Stimulated activated CD8-positive, alpha-beta memory T cell treated with anti-CD3 and anti-CD28 coated beads, Interleukin-15, amount 100 ng/mL, for 48 hours (primary cell): ENCODE data around the gene NPM1.
"Not testable (repeated sequence)": the region's sequence is repeated elsewhere in the genome, so short reads cannot be mapped to it uniquely, and the experiment has no call there.

Experiments used
- DNase-seq, 2 donors: peaks; one replicate each; pipeline ENCODE4 v3.0.0-alpha.2; 2020; ENCODE audit warnings: low read depth in 2 of 2

Gene NPM1

GRCh38 chr5:171387345-171387969, at the start of gene NPM1:
TSS of gene NPM1 (plus strand) at chr5:171387849. CDS start at chr5:171387949, 100 bp downstream.
- peak; percentile 97 for DNase-seq

GRCh38 chr5:171340042-171340441, 47.6 kb upstream of the NPM1 start:
- no peak for DNase-seq

- no peak for DNase-seq
Observed at GRCh38 chr5:171340491-171340890, 47.2 kb upstream of the NPM1 start.

- DNase-seq = no peak
Observed at GRCh38 chr5:171342362-171343111, 45.1 kb upstream of the NPM1 start.

- DNase-seq = no peak
Observed at GRCh38 chr5:171344936-171345608, 42.6 kb upstream of the NPM1 start.

GRCh38 chr5:171351536-171352073, 36.0 kb upstream of the NPM1 start:
- no peak for DNase-seq

GRCh38 chr5:171355302-171355724, 32.3 kb upstream of the NPM1 start:
- DNase-seq = peak in 1 of 2 donors; percentile 45

- DNase-seq = no peak
Observed at GRCh38 chr5:171357843-171358242, 29.8 kb upstream of the NPM1 start.

- DNase-seq = not testable (repeated sequence)
Observed at GRCh38 chr5:171361151-171361550, 26.5 kb upstream of the NPM1 start.

GRCh38 chr5:171363249-171363648, 24.4 kb upstream of the NPM1 start:
- DNase-seq = not testable (repeated sequence)

- no peak for DNase-seq
Observed at GRCh38 chr5:171363846-171364245, 23.8 kb upstream of the NPM1 start.

GRCh38 chr5:171365351-171365750, 22.3 kb upstream of the NPM1 start:
- DNase-seq = no peak

GRCh38 chr5:171366645-171367044, 21.0 kb upstream of the NPM1 start:
- DNase-seq = no peak

- no peak for DNase-seq
Observed at GRCh38 chr5:171367424-171368370, 20.0 kb upstream of the NPM1 start.

GRCh38 chr5:171369056-171369455, 18.6 kb upstream of the NPM1 start:
- no peak for DNase-seq

- no peak for DNase-seq
Observed at GRCh38 chr5:171369898-171370297, 17.8 kb upstream of the NPM1 start.

- DNase-seq = not testable (repeated sequence)
Observed at GRCh38 chr5:171370881-171371280, 16.8 kb upstream of the NPM1 start.

- no peak for DNase-seq
Observed at GRCh38 chr5:171371326-171371725, 16.3 kb upstream of the NPM1 start.

GRCh38 chr5:171379961-171380360, 7.7 kb upstream of the NPM1 start:
- no peak for DNase-seq

- DNase-seq = not testable (repeated sequence)
Observed at GRCh38 chr5:171384416-171384815, 3.2 kb upstream of the NPM1 start.

GRCh38 chr5:171384999-171385398, 2.6 kb upstream of the NPM1 start:
- peak in 1 of 2 donors; percentile 14 for DNase-seq
